ENCODE results near the gene CAVIN3. TPM values are rescaled to one million over a fixed set of nuclear protein-coding genes. Genes with fewer than 3 reads are reported as not detected.

CAVIN3 gene
- total and polyA plus RNA-seq, 2 experiments from 2014 or later, result 33.2 to 34.2 TPM

GRCh38 chr11:6334806-6335205 is 14.5 kb upstream of the CAVIN3 start (continued):
- TF ChIP-seq EZH2phosphoT487 (IDR thresholded peaks at IDR 0.05; ENCODE audit: unreplicated experiment) (no peak), ZNF462 (CRISPR knock-in tag; IDR thresholded peaks at IDR 0.05) (no peak), ZNF331 (CRISPR knock-in tag; IDR thresholded peaks at IDR 0.05; ENCODE audit: low read depth) (no peak), JUNB (IDR thresholded peaks at IDR 0.05; ENCODE audit: unreplicated experiment) (no peak), EZH2 (IDR thresholded peaks at IDR 0.05; ENCODE audit: low read depth, unreplicated experiment) (no peak), STAT1 (IDR thresholded peaks at IDR 0.05; ENCODE audit: unreplicated experiment) (no peak)

- Mint-ChIP-seq H3K27me3 (ENCODE audit: insufficient read depth, low read depth, poor library complexity) (no peaks in the 10 kb centered on the region), H3K36me3 (ENCODE audit: low read depth) (peaks cover 2% of the 10 kb centered on the region; the same call in 1 of the 3 replicates), H3K27ac (no peak overlapping the region), H3K9me3 (no peaks in the 10 kb centered on the region), H3K4me3 (no peak overlapping the region), H3K4me1 (peaks cover 11% of the 10 kb centered on the region; the same call in 2 of the 3 replicates)
- Histone ChIP-seq H3K36me3 (ENCODE audit: insufficient read depth) (no peaks in the 10 kb centered on the region), H3K4me1 (ENCODE audit: insufficient read depth) (peaks cover 17% of the 10 kb centered on the region), H3F3A (replicated peaks; ENCODE audit: low read depth) (no peaks in the 10 kb centered on the region), H3K4me3 (no peak overlapping the region), H2AFZ (no peak overlapping the region), H3K79me2 (replicated peaks; ENCODE audit: insufficient read depth) (no peaks in the 10 kb centered on the region), H3K27ac (ENCODE audit: low read depth) (no peak overlapping the region), H3K27me3 (ENCODE audit: insufficient read depth) (no peaks in the 10 kb centered on the region), H3K4me2 (no peak overlapping the region), H3K9me2 (ENCODE audit: insufficient read depth) (0 out of 2 replicates have a peak, but pooled peaks cover 3% of the 10 kb centered on the region), H4K20me1 (replicated peaks; ENCODE audit: insufficient read depth) (no peaks in the 10 kb centered on the region)
- ATAC-seq (no peak), DNase-seq (ENCODE audit: low spot score) (no peak)
- TF ChIP-seq JUNB (IDR thresholded peaks at IDR 0.05; ENCODE audit: unreplicated experiment) (no peak), ZNF331 (CRISPR knock-in tag; IDR thresholded peaks at IDR 0.05; ENCODE audit: low read depth) (no peak), REST (IDR thresholded peaks at IDR 0.05; ENCODE audit: unreplicated experiment) (no peak), STAT1 (IDR thresholded peaks at IDR 0.05; ENCODE audit: unreplicated experiment) (no peak), CREB1 (CRISPR knock-in tag; IDR thresholded peaks at IDR 0.05; ENCODE audit: low read depth) (no peak)
Observed at GRCh38 chr11:6333095-6333494, 12.8 kb upstream of the CAVIN3 start.
